GM12872 (cell line): ENCODE results near the gene GRM4.

Experiments used
- TF ChIP-seq, protein P1 (sequence below): IDR thresholded peaks from 3 replicates; pipeline ENCODE4 v1.5.1; 2011; ENCODE audit warnings: low read depth, mild to moderate bottlenecking, low read length, moderate library complexity; ENCODE audit not compliant: insufficient read depth

Gene GRM4

GRCh38 chr6:34148631-34149451, 3.0 kb upstream of the GRM4 start:
- TF ChIP-seq, protein P1, sequence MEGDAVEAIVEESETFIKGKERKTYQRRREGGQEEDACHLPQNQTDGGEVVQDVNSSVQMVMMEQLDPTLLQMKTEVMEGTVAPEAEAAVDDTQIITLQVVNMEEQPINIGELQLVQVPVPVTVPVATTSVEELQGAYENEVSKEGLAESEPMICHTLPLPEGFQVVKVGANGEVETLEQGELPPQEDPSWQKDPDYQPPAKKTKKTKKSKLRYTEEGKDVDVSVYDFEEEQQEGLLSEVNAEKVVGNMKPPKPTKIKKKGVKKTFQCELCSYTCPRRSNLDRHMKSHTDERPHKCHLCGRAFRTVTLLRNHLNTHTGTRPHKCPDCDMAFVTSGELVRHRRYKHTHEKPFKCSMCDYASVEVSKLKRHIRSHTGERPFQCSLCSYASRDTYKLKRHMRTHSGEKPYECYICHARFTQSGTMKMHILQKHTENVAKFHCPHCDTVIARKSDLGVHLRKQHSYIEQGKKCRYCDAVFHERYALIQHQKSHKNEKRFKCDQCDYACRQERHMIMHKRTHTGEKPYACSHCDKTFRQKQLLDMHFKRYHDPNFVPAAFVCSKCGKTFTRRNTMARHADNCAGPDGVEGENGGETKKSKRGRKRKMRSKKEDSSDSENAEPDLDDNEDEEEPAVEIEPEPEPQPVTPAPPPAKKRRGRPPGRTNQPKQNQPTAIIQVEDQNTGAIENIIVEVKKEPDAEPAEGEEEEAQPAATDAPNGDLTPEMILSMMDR = no peak

DNA sequence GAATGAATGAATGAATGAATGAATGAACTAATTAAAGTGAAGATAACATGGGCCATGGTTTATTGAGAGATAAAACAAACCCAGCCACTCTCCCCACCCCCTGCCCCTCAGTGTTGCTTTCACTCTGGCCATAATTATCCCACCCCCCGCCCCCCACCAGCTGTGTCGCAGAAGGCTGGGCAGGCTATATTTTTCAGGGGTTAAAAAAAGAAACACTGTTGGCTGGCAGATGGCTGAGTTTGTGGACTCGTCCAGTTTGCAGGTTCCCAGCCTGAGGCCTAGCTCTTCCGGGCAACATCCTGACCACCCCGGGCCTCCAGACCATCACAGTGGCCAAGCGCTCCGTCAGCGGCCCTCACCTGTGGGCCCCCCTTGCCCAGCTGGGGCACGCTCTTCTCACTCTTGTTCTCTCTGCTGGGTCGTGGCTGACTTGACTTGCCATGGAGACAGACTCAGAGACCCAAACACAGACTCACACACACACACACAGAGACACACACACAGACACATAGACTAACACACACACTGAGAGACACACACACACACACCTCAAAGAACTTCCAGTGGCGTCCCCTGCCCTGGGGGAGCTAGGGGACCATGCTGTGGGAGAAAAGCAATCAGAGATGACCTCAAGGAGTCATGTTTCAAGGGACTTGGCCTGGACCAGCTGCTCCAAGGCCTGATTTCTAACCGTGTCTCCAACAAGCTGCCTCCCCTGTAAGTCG, 2.2 kb upstream of the GRM4 start:
- TF ChIP-seq, protein P1 = no peak

DNA sequence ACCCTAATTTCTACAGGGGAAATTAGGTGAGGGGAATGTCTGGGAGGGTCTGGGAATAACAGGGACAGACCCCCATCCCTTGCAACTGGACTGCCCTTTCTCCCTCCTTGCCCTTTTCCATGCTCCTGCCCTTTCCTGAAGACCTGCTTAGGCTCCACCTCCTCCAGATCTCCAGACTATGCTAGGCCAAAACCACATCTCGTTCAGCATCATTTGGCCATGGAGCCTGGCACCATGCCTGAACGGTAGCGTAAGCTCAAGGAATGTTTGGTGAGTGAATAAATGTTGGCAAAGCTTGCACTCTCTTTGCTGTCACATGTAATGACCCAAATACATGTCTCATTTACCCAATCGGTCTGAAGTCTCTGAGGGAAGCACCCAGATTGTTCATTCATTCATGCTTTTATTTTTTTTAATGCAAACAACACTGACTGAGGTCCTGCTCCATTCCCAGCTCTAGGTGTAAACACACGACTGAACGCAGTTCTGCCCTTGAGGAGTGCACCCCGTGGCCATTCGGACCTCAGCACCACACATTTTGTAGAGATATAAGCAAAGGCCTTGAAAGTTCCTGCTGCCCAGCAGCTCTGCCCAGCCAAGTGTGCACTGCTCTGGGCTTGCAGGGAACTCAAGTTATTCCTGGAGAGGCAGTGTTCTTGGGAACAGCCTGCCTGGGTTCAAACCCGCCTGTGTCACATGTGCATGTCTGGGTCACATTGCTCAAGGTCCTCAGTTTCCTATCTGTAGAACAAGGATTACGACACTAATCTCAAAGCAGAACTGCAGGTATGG, 1.1 kb upstream of the GRM4 start:
- TF ChIP-seq, protein P1 = no peak

- TF ChIP-seq, protein P1 = no peak
These were observed 496 bp downstream of the GRM4 start for GRCh38 chr6:34145161-34146020.

DNA sequence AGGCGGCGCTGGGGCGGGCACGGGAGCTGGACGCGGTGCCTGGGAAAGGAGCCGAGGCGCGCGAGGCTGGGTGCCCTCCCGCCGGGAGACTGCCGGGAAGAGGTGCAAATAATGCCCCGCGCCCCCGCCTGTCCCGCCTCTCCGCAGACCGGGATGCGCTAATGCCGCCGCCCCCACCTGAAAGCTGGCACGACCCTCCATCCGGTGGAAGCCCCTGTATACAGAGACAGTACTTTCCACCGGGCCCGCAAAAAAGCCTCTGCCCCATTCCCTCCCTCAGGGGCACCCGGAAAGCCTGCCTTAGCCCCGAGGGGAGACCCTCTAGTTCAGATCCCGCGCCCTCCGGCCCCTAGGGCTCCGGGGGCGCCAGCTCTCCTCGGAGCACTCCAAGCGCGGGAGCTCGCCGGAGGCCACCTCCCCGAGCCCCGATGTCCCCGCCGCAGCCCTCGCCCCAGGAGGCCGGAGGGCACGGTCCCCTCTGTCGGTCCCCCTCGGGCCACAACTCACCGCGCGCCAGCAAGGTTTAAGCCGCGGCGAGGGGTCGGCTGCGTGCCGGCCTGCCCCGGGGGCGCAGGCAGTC, 1.2 kb downstream of the GRM4 start:
- TF ChIP-seq, protein P1 = no peak

DNA sequence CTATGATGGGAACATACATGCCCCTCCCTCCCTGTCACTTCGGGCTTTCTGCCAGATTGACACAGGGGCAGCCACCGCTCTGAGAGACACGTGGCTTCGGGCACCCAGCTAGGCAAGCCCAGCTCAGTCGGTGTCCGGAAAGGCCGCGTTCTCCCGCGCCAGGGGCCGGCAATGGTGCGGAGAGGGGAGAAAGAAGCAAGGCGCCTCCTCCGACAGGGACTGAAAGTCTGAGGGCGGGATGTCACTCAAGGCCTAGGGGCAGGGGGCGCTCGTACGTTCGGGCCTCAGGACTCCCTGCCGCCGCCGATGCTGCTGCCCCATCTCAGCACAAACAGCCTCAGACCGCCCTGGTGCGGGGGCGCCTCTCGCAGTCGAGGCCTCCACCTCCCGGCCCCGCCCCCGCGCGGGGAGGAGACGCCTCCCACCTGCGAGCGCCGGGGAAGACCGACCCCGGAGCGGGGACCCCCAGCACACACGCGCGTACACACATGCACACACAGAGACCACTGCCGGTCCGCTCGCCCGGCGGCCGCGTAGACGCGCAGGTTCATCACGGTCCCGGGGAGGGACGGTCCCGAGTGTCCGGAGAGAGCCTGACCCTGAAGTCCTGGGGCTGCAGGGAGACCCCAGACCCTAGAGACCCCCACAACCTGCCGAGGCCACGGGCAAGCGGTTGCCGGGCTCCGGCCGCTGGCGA, 1.9 kb downstream of the GRM4 start:
- TF ChIP-seq, protein P1 = peak; percentile 31; the same call in 2 of the 3 replicates
